Measurements from ENCODE around the gene TAF11.

GRCh38 chr6:34839666-34840352, 48.0 kb downstream of the TAF11 start:
- TF ChIP-seq CTCF (IDR thresholded peaks at IDR 0.05; ENCODE audit: poor library complexity), result no peak
- no peak for TF ChIP-seq EZH2 (IDR thresholded peaks at IDR 0.05; ENCODE audit: borderline replicate concordance)
